Measurements from ENCODE around the gene GAB1. TPM values are rescaled to one million over a fixed set of nuclear protein-coding genes. Genes with fewer than 3 reads are reported as not detected.

Gene GAB1
- total and polyA plus RNA-seq, 12 donors = 4.1 to 58.2 (median 29.0) TPM

GRCh38 chr4:143354990-143355389 lies 18.3 kb downstream of the GAB1 start:
- no peaks in the 10 kb centered on the region for H3K27me3 ChIP-seq
- peaks cover 47 to 85% of the 10 kb centered on the region in 2 donors for H3K4me1 ChIP-seq (replicated peaks in 1 of 2)
- no peaks in the 10 kb centered on the region for H3K9me3 ChIP-seq (replicated peaks in 1 of 3)
- H3K36me3 ChIP-seq (replicated peaks in 1 of 2) = no peaks in the 10 kb centered on the region
- H3K4me3 ChIP-seq = no peak overlapping the region
- TF ChIP-seq CTCF (IDR thresholded peaks at IDR 0.05) (no peak), POLR2A (IDR thresholded peaks at IDR 0.05) (no peak)
- 28 to 41% (median 32%) methylated on average over 2 of the region's 2 CpGs for WGBS, 4 donors
- DNase-seq = peak in 4 of 7 donors; percentile 29 to 41 (median 32)
- peak overlapping the region in 3 of 5 donors; percentile 34 to 65 (median 45) for H3K27ac ChIP-seq
- intact Hi-C loops (cut with DNase I) = no loop called here

- no peak overlapping the region for H3K4me3 ChIP-seq
- H3K27me3 ChIP-seq = no peaks in the 10 kb centered on the region
- TF ChIP-seq CTCF (IDR thresholded peaks at IDR 0.05) (no peak), POLR2A (IDR thresholded peaks at IDR 0.05) (no peak)
- no peak for DNase-seq
- WGBS, 4 donors = 71 to 81% (median 81%) methylated on average over 6 of the region's 6 CpGs
- no peaks in the 10 kb centered on the region for H3K36me3 ChIP-seq (replicated peaks in 1 of 2)
- H3K4me1 ChIP-seq (replicated peaks in 1 of 2) = peaks cover 47 to 92% of the 10 kb centered on the region in 2 donors
- intact Hi-C loops (cut with DNase I) = no loop called here
- no peaks in the 10 kb centered on the region for H3K9me3 ChIP-seq (replicated peaks in 1 of 3)
- H3K27ac ChIP-seq = peak overlapping the region in 3 of 5 donors; percentile 34 to 65 (median 45)
Measured at GRCh38 chr4:143355540-143356217, 19.0 kb downstream of the GAB1 start.

GRCh38 chr4:143356493-143356892 lies 19.8 kb downstream of the GAB1 start:
- Histone ChIP-seq H3K4me1 (replicated peaks in 1 of 2) (peaks cover 47 to 96% of the 10 kb centered on the region in 2 donors), H3K27me3 (no peaks in the 10 kb centered on the region), H3K9me3 (replicated peaks in 1 of 3) (no peaks in the 10 kb centered on the region), H3K4me3 (no peak overlapping the region), H3K36me3 (replicated peaks in 1 of 2) (no peaks in the 10 kb centered on the region), H3K27ac (peak overlapping the region in 3 of 5 donors; percentile 2 to 34 (median 8))
- intact Hi-C loops (cut with DNase I) = no loop called here
- no peak for DNase-seq
- WGBS, 4 donors = 51 to 63% (median 56%) methylated on average over 3 of the region's 3 CpGs
- TF ChIP-seq POLR2A (IDR thresholded peaks at IDR 0.05) = no peak
- TF ChIP-seq CTCF (IDR thresholded peaks at IDR 0.05) = no peak

- H3K9me3 ChIP-seq (replicated peaks in 1 of 3) = no peaks in the 10 kb centered on the region
- no peaks in the 10 kb centered on the region for H3K36me3 ChIP-seq (replicated peaks in 1 of 2)
- no peak for DNase-seq
- no peak overlapping the region for H3K4me3 ChIP-seq
- H3K27me3 ChIP-seq = no peaks in the 10 kb centered on the region
- 94 to 100% (median 97%) methylated on average over 1 of the region's 1 CpG for WGBS, 4 donors
- intact Hi-C loops (cut with DNase I) = no loop called here
- peaks cover 39 to 91% of the 10 kb centered on the region in 2 donors for H3K4me1 ChIP-seq (replicated peaks in 1 of 2)
- H3K27ac ChIP-seq = no peak overlapping the region
- TF ChIP-seq CTCF (IDR thresholded peaks at IDR 0.05) (no peak), POLR2A (IDR thresholded peaks at IDR 0.05) (no peak)
Measured at GRCh38 chr4:143357161-143357845, 20.6 kb downstream of the GAB1 start.
